Activated CD4-positive, alpha-beta T cell treated with anti-CD3 and anti-CD28 coated beads for 36 hours (primary cell): ENCODE data around the gene TOB1. TPM values are rescaled to one million over a fixed set of nuclear protein-coding genes. Genes with fewer than 3 reads are reported as not detected.

Experiments
- ATAC-seq: fragments of 200-7000 bp; cut with Tn5 transposase; one replicate; pipeline ENCODE4 v1.10.0; 2021; ENCODE audit warnings: mild to moderate bottlenecking, moderate library complexity
- CTCF ChIA-PET: fragments of 350-600 bp; sonication (Branson Sonifier 250); formaldehyde crosslinking; loops from one replicate; lab custom pipeline; 2021; ENCODE audit warnings: antibody characterized with exemption; lab: Charles Lee
- POLR2A ChIA-PET: fragments of 350-600 bp; sonication (Branson Sonifier 250); formaldehyde crosslinking; loops from one replicate; lab custom pipeline; 2021; ENCODE audit warnings: antibody characterized with exemption, inconsistent platforms; lab: Charles Lee
- DNase-seq: peaks from one replicate; pipeline ENCODE4 v3.0.0-alpha.2; 2020
- H3K27ac Mint-ChIP-seq: one replicate; pipeline ENCODE4 v1.8.0; 2021; ENCODE audit warnings: mixed read lengths
- H3K27me3 Mint-ChIP-seq: one replicate; pipeline ENCODE4 v1.8.0; 2021; ENCODE audit warnings: mixed read lengths
- H3K36me3 Mint-ChIP-seq: one replicate; pipeline ENCODE4 v1.8.0; 2021; ENCODE audit warnings: low read depth, mixed read lengths
- H3K4me1 Mint-ChIP-seq: one replicate; pipeline ENCODE4 v1.8.0; 2021; ENCODE audit warnings: mixed read lengths
- H3K4me3 Mint-ChIP-seq: one replicate; pipeline ENCODE4 v1.8.0; 2021; ENCODE audit warnings: mild to moderate bottlenecking, moderate library complexity, mixed read lengths
- H3K9me3 Mint-ChIP-seq: one replicate; pipeline ENCODE4 v1.8.0; 2021; ENCODE audit warnings: low read depth, mixed read lengths
- intact Hi-C, 2 experiments: fragments of 100-400 bp; cut with DNase I in 1 of 2; cut with micrococcal nuclease in 1 of 2; formaldehyde crosslinking; loops; one replicate each; pipeline versions ENCODE4 v1.14.2 to v1.15.1; 2022 to 2024; cut with DNase I, micrococcal nuclease
- total RNA-seq, 2 experiments: library from RNA; stranded (reverse); gene quantifications; one replicate each; pipeline ENCODE4 v1.2.3, GENCODE V29; 2021

The TOB1 gene
- total RNA-seq, 2 experiments from 2014 or later, result 31.3 to 43.0 TPM

DNA sequence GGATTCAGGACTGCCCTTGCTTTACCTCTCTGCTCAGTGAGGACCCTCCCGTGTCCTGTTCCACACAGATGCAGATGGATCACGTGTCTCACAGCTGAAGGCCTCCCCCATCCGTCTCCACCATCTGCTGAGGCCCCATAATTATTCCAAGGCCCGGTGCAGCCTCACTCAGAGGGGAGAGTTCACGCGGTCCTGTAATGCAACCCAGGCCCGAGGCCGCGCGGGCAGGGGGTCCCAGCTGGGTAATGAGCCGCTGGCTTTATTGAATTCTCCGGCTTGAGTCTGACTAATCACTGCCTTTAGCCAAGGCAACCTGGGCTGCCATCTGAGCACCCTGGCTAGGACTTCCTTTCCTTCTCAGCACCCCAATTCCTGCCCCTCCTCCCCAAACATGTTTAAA, 35.2 kb downstream of the TOB1 start:
- ATAC-seq (no peak), DNase-seq (no peak)
- Mint-ChIP-seq H3K36me3 (no peaks in the 10 kb centered on the region), H3K4me1 (peaks cover 2% of the 10 kb centered on the region), H3K4me3 (no peak overlapping the region), H3K9me3 (no peaks in the 10 kb centered on the region), H3K27ac (no peak overlapping the region), H3K27me3 (peaks cover 5% of the 10 kb centered on the region)
- ChIA-PET POLR2A (no interaction called here), CTCF (interaction anchor here (0.6 to 1.1 kb wide), 3 partner anchors 9 to 16 kb away, joined by 3 to 6 read pairs (median 5); no protein-coding TSS in a partner anchor)
- intact Hi-C loops, result no loop called here

DNA sequence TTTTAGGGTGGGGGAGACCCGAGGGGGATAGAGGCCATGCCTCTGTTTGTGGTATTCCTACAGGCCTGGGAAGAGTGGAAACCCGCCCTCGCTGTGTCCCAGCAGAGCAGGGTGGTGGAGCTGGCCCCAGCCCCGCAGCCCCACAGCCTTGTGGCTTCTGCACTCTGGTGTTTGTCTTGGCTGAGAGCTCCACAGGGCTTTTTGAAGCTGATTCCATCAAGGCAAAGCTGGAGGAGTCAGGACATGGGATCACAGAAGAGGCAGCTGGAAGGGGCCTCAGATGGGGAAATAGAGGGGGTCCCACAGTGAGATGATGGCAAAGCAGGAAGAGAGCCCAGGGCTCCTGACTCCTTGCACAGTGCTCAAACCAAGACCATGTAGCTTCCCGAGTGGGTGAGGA, 35.8 kb downstream of the TOB1 start:
- CTCF ChIA-PET, result interaction anchor here (1.0 to 1.1 kb wide), 2 partner anchors 10 to 14 kb away, joined by 5 to 6 read pairs; no protein-coding TSS in a partner anchor
- Mint-ChIP-seq H3K27me3 (peaks cover 5% of the 10 kb centered on the region), H3K4me3 (no peak overlapping the region), H3K4me1 (peaks cover 2% of the 10 kb centered on the region), H3K27ac (no peak overlapping the region), H3K9me3 (no peaks in the 10 kb centered on the region), H3K36me3 (no peaks in the 10 kb centered on the region)
- DNase-seq (no peak), ATAC-seq (no peak)
- POLR2A ChIA-PET, result no interaction called here
- intact Hi-C loops, result no loop called here

DNA sequence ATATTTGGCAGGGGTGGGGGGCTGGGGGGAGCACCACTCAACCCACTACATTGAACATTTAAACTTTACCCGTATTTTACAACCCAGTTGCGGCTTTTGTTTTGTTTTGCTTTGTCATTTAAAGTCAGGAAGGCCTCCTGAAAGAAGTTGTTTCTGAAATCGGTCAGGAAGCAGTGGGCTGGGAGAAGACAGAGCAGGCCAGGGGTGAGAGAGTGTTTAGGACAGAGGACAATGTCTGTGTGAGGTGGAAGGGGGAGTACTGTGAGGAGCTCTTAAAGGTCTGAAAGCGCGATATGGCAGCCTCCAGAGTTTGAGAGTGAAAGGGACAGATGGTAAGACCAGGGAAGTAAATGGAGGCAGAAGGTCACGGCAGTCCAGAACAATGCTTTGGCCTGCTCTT, 36.8 kb downstream of the TOB1 start:
- H3K27ac Mint-ChIP-seq, result no peak overlapping the region
- intact Hi-C loops, result no loop called here
- H3K36me3 Mint-ChIP-seq, result no peaks in the 10 kb centered on the region
- H3K27me3 Mint-ChIP-seq, result no peaks in the 10 kb centered on the region
- H3K4me3 Mint-ChIP-seq, result no peak overlapping the region
- DNase-seq, result no peak
- POLR2A ChIA-PET, result no interaction called here
- CTCF ChIA-PET, result interaction anchor here (0.9 to 1.8 kb wide), 3 partner anchors 9 to 128 kb away, joined by 3 to 6 read pairs (median 5); no protein-coding TSS in a partner anchor
- H3K9me3 Mint-ChIP-seq, result no peaks in the 10 kb centered on the region
- H3K4me1 Mint-ChIP-seq, result peaks cover 2% of the 10 kb centered on the region
- no peak for ATAC-seq

DNA sequence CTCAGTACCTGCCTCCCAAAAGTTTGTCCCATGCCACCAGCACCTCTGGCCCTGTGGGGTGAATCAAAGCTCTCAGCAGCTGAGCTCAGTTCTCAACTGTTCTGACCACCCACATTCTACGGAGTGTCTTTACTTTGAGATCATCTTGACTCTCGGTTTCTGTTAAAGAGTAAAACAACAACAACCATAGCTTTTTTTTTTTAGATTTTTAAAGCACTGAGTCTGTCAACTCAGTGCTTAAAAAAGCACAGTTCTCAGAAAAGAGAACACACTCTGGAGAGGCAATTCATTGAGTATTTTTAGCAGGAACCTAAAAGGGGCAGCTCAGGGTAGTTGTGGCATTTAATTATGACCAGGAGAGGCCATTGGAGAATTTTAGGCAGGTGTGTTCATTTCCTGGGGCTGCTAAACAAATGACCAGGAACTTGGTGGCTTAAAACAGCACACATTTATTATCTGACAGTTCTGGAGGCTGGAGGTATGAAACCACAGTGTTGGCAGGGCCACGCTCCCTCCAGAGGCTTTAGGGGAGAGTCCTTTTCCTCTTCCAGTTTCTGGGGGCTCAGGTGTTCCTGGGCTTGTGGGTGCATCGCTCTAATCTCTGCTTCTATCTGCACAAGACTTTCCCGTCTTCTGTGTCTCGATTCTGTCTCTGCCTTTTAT, 37.5 kb downstream of the TOB1 start:
- peaks cover 3% of the 10 kb centered on the region for H3K27me3 Mint-ChIP-seq
- H3K4me1 Mint-ChIP-seq, result peaks cover 2% of the 10 kb centered on the region
- no peak overlapping the region for H3K27ac Mint-ChIP-seq
- H3K4me3 Mint-ChIP-seq, result no peak overlapping the region
- H3K9me3 Mint-ChIP-seq, result peaks cover 3% of the 10 kb centered on the region
- POLR2A ChIA-PET, result interaction anchor here (0.6 to 0.7 kb wide), 3 partner anchors 38 to 126 kb away, joined by 3 to 4 read pairs (median 3); partner anchors contain the start of gene TOB1
- DNase-seq (no peak), ATAC-seq (peak; percentile 55)
- intact Hi-C loops, result no loop called here
- no peaks in the 10 kb centered on the region for H3K36me3 Mint-ChIP-seq
- CTCF ChIA-PET, result interaction anchor here (0.6 to 1.8 kb wide), 3 partner anchors 23 to 180 kb away, joined by 3 to 6 read pairs (median 3); no protein-coding TSS in a partner anchor

DNA sequence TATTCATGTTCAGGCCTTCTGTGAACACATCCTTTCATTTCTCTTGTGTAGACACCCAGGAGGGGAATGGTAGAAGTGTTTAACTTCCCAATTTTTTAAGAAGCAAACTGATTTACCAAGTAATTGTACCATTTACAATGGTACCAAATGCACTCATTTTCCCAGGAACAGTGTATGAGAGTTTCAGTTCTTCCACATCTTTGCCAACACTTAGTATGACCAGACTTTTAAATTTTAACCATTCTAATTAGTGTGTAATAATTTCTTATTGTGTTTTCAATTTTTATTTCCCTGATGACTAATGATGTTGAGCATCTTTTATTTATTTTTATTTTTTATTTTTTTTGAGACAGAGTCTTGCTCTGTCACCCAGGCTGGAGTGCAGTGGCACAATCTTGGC, 41.0 kb downstream of the TOB1 start:
- intact Hi-C loops, result no loop called here
- Mint-ChIP-seq H3K4me3 (no peak overlapping the region), H3K9me3 (peaks cover 5% of the 10 kb centered on the region), H3K27me3 (peaks cover 4% of the 10 kb centered on the region), H3K27ac (no peak overlapping the region), H3K36me3 (no peaks in the 10 kb centered on the region), H3K4me1 (peaks cover 2% of the 10 kb centered on the region)
- DNase-seq (no peak), ATAC-seq (no peak)
- CTCF ChIA-PET, result interaction anchor here (0.6 kb wide), 1 partner anchor 135 kb away, joined by 4 read pairs; no protein-coding TSS in a partner anchor
- POLR2A ChIA-PET, result no interaction called here

DNA sequence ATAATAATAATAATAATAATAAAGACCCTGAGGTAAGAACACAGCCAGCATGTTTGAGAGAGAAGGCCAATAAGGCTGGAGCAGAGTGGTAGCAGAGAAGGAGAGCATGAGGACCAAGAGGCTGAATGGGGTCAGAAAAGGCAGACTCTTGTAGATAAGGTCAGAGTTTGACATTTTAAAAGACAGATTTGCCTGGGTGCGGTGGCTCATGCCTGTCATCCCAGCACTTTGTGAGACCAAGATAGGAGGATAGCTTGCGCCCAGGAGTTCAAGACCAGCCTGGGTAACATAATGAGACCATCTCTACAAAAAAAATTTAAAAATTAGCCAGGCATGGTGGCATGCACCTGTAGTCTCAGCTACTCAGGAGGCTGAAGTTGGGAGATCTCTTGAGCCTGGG, 41.7 kb downstream of the TOB1 start:
- ATAC-seq (no peak), DNase-seq (no peak)
- POLR2A ChIA-PET, result no interaction called here
- peaks cover 2% of the 10 kb centered on the region for H3K4me1 Mint-ChIP-seq
- H3K4me3 Mint-ChIP-seq, result no peak overlapping the region
- H3K27ac Mint-ChIP-seq, result no peak overlapping the region
- H3K27me3 Mint-ChIP-seq, result peaks cover 4% of the 10 kb centered on the region
- intact Hi-C loops, result no loop called here
- no peaks in the 10 kb centered on the region for H3K36me3 Mint-ChIP-seq
- CTCF ChIA-PET, result interaction anchor here (0.8 kb wide), 1 partner anchor 40 kb away, joined by 3 read pairs; no protein-coding TSS in a partner anchor
- peaks cover 5% of the 10 kb centered on the region for H3K9me3 Mint-ChIP-seq

DNA sequence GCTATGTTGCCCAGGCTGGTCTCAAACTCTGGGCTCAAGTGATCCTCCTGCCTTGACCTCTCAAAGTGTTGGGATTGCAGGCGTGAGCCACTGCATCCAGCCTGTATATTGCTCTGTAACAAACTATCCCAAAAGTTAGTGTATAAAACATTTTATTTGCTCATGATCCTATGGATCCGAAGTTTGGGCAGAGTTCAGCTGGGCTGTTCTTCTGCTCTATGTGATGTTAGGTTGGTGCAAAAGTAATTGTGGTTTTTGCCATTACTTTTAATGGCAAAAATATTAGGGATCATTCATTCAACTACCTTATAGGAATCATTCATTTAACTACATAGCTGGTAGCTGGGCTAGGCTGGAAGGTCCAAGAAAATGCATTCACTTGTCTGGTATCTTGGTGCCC, 43.6 kb downstream of the TOB1 start:
- Mint-ChIP-seq H3K27me3 (peaks cover 7% of the 10 kb centered on the region), H3K9me3 (peaks cover 5% of the 10 kb centered on the region), H3K27ac (no peak overlapping the region), H3K4me3 (no peak overlapping the region), H3K4me1 (no peaks in the 10 kb centered on the region), H3K36me3 (no peaks in the 10 kb centered on the region)
- ChIA-PET CTCF (interaction anchor here (0.6 to 1.3 kb wide), 3 partner anchors 16 to 195 kb away, joined by 3 read pairs; no protein-coding TSS in a partner anchor), POLR2A (no interaction called here)
- ATAC-seq (no peak), DNase-seq (no peak)
- intact Hi-C loops, result no loop called here

DNA sequence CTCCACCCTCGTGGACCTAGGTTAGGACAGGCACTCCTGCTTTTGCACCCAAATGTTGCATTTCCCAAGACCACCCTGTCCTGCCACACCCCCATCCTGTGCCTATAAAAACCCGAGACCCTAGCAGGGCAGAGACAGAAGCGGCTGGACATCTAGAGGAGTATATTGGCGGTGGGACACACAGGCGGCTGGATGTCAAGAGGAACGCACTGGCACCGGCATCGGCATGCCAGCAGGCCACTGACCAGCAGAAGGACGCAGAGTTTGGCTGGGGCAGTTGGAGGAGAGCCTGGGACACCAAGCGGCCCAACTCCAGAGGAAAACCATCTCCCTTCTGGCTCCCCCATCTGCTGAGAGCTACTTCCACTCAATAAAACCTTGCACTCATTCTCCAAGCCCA, 45.5 kb downstream of the TOB1 start:
- POLR2A ChIA-PET, result no interaction called here
- Mint-ChIP-seq H3K4me3 (no peak overlapping the region), H3K27me3 (peaks cover 12% of the 10 kb centered on the region), H3K27ac (no peak overlapping the region), H3K36me3 (no peaks in the 10 kb centered on the region), H3K9me3 (peaks cover 5% of the 10 kb centered on the region), H3K4me1 (no peaks in the 10 kb centered on the region)
- DNase-seq (no peak), ATAC-seq (no peak)
- CTCF ChIA-PET, result interaction anchor here (1.1 kb wide), 1 partner anchor 136 kb away, joined by 3 read pairs; no protein-coding TSS in a partner anchor
- intact Hi-C loops, result no loop called here

DNA sequence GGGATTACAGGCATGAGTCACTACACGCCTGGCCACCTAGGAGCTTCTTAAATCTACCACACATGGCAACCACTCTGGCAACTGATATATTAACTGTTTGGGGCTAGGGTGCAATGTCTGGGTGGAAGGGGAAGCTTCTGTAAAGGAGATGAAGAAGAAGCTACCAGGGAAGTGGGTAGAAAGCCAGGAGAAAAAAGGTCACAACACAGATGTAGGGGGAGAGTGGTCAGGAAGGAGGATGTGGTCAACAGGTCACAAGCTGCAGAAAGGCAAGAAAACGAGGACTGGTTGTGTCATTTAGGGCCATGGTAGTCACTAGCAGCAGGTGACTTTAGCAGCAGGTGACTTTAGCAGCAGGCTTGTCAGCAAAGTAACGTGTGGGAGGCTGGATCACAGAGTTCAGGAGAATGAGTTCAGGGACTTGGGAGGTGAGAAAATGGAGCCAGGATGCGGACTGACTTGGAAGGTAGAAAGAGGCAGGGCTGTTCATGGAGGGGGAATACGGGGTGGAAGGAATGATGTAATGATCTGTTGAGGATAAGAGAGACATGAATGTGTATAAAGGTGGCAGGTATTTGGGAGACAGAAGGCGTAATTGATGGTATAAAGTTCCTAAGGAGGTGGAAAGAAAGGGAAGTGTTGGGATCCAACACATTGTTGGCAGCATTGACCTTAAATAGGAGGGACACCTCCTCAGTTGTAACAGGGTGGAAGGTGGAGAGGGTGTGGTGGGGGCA, 47.1 kb downstream of the TOB1 start:
- Mint-ChIP-seq H3K4me1 (no peaks in the 10 kb centered on the region), H3K36me3 (no peaks in the 10 kb centered on the region), H3K27me3 (peaks cover 14% of the 10 kb centered on the region), H3K9me3 (peaks cover 5% of the 10 kb centered on the region), H3K4me3 (no peak overlapping the region), H3K27ac (no peak overlapping the region)
- ChIA-PET CTCF (interaction anchor here (0.9 to 2.8 kb wide), 4 partner anchors 33 to 138 kb away, joined by 3 to 8 read pairs (median 3); no protein-coding TSS in a partner anchor), POLR2A (no interaction called here)
- intact Hi-C loops, result no loop called here
- DNase-seq (peak; percentile 15), ATAC-seq (peak; percentile 50)

DNA sequence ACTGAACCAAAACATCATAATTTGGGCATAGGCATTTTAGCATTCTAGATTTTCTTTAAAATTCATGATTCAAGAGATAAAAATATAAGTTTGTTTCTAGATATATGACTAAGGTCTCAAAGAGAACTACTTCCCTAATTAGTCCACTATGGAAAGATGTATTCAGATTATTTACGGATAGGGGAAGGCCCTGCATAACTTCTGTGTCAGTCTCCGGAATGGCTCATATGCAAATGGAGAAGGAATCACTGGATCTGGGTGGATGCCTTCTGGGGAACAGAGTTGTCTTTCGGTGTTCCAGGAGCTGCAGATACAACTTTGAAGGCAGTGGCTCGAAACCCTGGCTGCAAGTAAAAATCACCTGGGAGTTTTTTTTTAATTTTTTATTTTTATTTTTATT, 47.9 kb downstream of the TOB1 start:
- intact Hi-C loops, result no loop called here
- Mint-ChIP-seq H3K4me3 (no peak overlapping the region), H3K9me3 (no peaks in the 10 kb centered on the region), H3K36me3 (no peaks in the 10 kb centered on the region), H3K27me3 (peaks cover 10% of the 10 kb centered on the region), H3K27ac (no peak overlapping the region), H3K4me1 (no peaks in the 10 kb centered on the region)
- ChIA-PET CTCF (interaction anchor here (0.6 to 2.8 kb wide), 5 partner anchors 24 to 138 kb away, joined by 3 to 8 read pairs (median 3); no protein-coding TSS in a partner anchor), POLR2A (interaction anchor here (0.6 kb wide), 1 partner anchor 82 kb away, joined by 4 read pairs; no protein-coding TSS in a partner anchor)
- DNase-seq, result no peak
- ATAC-seq, result no peak

DNA sequence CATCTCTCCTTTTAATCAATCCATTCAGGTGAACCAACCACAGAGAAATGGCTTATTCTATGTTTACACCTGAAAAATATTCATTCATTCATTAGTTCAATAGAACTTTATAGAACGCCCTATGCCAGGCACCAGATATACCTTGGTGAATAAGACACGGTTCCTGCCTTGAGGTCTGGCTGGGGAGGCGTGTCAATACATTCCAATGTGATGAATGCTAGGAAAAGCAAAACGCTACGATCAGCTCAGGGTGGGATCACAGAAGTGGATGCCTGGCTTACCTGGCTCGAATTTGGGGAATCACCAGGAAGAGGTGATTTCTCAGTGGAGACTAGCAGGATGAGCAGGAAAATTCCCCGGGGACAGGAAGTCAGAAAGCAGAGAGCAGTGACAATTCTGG, 48.3 kb downstream of the TOB1 start:
- H3K4me1 Mint-ChIP-seq, result no peaks in the 10 kb centered on the region
- CTCF ChIA-PET, result interaction anchor here (0.6 to 2.8 kb wide), 7 partner anchors 15 to 342 kb away, joined by 3 to 9 read pairs (median 4); no protein-coding TSS in a partner anchor

More for the DNA sequence above, 48.3 kb downstream of the TOB1 start:
- no peak for ATAC-seq
- no peak overlapping the region for H3K4me3 Mint-ChIP-seq
- POLR2A ChIA-PET, result interaction anchor here (0.6 kb wide), 1 partner anchor 82 kb away, joined by 4 read pairs; no protein-coding TSS in a partner anchor
- intact Hi-C loops, result loop anchor here (1.0 kb wide), 2 partner anchors 24 to 138 kb away; no protein-coding TSS in a partner anchor
- H3K27ac Mint-ChIP-seq, result no peak overlapping the region
- no peak for DNase-seq
- no peaks in the 10 kb centered on the region for H3K36me3 Mint-ChIP-seq
- H3K9me3 Mint-ChIP-seq, result no peaks in the 10 kb centered on the region
- H3K27me3 Mint-ChIP-seq, result peaks cover 10% of the 10 kb centered on the region
